ENCODE data around the gene CLIC6. TPM values are rescaled to one million over a fixed set of nuclear protein-coding genes. Genes with fewer than 3 reads are reported as not detected.

CLIC6 gene
- total RNA-seq = under 0.01 TPM in 2 replicates

DNA sequence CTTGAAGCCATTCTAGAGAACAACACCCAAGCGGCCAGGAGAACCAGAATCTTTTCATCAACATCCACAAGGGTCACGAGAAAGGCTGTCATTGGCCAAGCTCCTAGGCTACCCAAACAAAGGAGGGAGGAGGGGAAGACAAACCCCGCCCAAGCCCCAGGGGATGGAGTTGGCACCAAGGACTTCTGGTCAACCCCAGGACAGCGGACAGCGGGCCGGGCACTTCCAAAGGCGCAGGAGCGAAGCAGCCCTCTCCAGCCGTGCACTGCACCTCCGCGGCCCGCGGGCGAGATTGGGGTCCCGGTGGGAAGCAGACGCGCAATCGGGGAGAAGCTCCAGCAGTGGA is at the start of gene CLIC6:
TSS of gene CLIC6 (plus strand) at position 192 of the 346 bp plus-strand sequence. CDS start 395 bp downstream, outside the sequence.

Other genes starting within 250 kb of the CLIC6 start
- gene SMIM34, start 245.0 kb upstream of the CLIC6 start, total RNA-seq = not detected in 2 replicates
- gene KCNE1, start 156.8 kb upstream of the CLIC6 start, total RNA-seq = under 0.01 TPM in 1 of 2 replicates, not detected in the other
- gene RCAN1, start 53.9 kb upstream of the CLIC6 start, total RNA-seq = 16.8 and 21.6 TPM in 2 replicates